Lower leg skin (tissue), 3 donors: ENCODE data around the gene ADAMTSL2.

ENCODE experiments used
- CTCF ChIP-seq, 3 donors: fragments of 450-650 bp; IDR thresholded peaks; one replicate each; pipeline ENCODE4 v1.5.1; 2016; ENCODE audit warnings: antibody characterized with exemption in 3 of 3, mild to moderate bottlenecking in 3 of 3, moderate library complexity in 2 of 3
- POLR2A ChIP-seq, 2 donors: fragments of 450-650 bp; IDR thresholded peaks; one replicate each; pipeline ENCODE4 v1.6.1; 2016 to 2017; ENCODE audit warnings: antibody characterized with exemption in 2 of 2, mild to moderate bottlenecking in 1 of 2, moderate library complexity in 1 of 2

GRCh38 chr9:133575186-133576030 lies 40.9 kb downstream of the ADAMTSL2 start:
- TF ChIP-seq POLR2A (IDR thresholded peaks at IDR 0.05) (no peak), CTCF (IDR thresholded peaks at IDR 0.05) (no peak)
